Testis (tissue), 3 donors: ENCODE data around the gene GPR62. TPM values are rescaled to one million over a fixed set of nuclear protein-coding genes. Genes with fewer than 3 reads are reported as not detected.

ENCODE experiments used
- DNase-seq: peaks from one replicate; pipeline ENCODE4 v3.0.0-alpha.2; 2019
- H3K27ac ChIP-seq, 2 donors: fragments of 200-600 bp; sonication (generic); one replicate each; pipeline ENCODE4 v1.5.1; 2019
- H3K27me3 ChIP-seq: fragments of 200-600 bp; sonication (generic); one replicate; pipeline ENCODE4 v1.5.1; 2019
- H3K36me3 ChIP-seq: fragments of 200-600 bp; sonication (generic); one replicate; pipeline ENCODE4 v1.5.1; 2017; ENCODE audit warnings: low read depth; ENCODE audit errors: missing control alignments
- H3K4me1 ChIP-seq: fragments of 200-600 bp; sonication (generic); one replicate; pipeline ENCODE4 v1.5.1; 2019
- H3K4me3 ChIP-seq, 2 donors: fragments of 200-600 bp; sonication (generic); one replicate each; pipeline ENCODE4 v1.5.1; 2017 to 2019
- H3K9me3 ChIP-seq: fragments of 200-600 bp; sonication (generic); one replicate; pipeline ENCODE4 v1.5.1; 2017
- CTCF ChIP-seq, 3 experiments: fragments of 450-650 bp in 2 of 3; fragments of 200-600 bp in 1 of 3; sonication (generic) in 1 of 3; IDR thresholded peaks; one replicate each; pipeline ENCODE4 v1.5.1; 2016 to 2019; ENCODE audit warnings: antibody characterized with exemption in 3 of 3, mild to moderate bottlenecking in 2 of 3, moderate library complexity in 1 of 3
- POLR2A ChIP-seq: fragments of 450-650 bp; IDR thresholded peaks from one replicate; pipeline ENCODE4 v1.6.1; 2017; ENCODE audit warnings: antibody characterized with exemption, mild to moderate bottlenecking, moderate library complexity
- WGBS, 2 donors: methylation state at CpG; one replicate each; pipeline ENCODE4 v1.1.5; 2018; 5-methylcytosine and 5-hydroxymethylcytosine counted together
- intact Hi-C: fragments of 100-400 bp; cut with DNase I; formaldehyde crosslinking; loops from one replicate; pipeline ENCODE4 v1.15.1; 2023; ENCODE audit warnings: low total_unique reads
- polyA plus RNA-seq: library from polyadenylated mRNA; stranded (reverse); fragments of 350-450 nt; fragmentation: Illumina TruSeq; extraction: RNeasy Lipid Tissue Mini Kit (QIAGEN cat#74804); gene quantifications from one replicate; pipeline ENCODE4 v1.2.3, GENCODE V29; 2014; ENCODE audit warnings: low read depth, low replicate concordance; ENCODE audit not compliant: insufficient read depth
- total RNA-seq, 2 donors: library from RNA; depleted of rRNA; stranded (reverse); fragments of >200 nt; gene quantifications; one replicate each; pipeline ENCODE4 v1.2.3, GENCODE V29; 2016

Gene GPR62
- total and polyA plus RNA-seq, 3 donors from 2014 or later, result 0.18 to 0.50 (median 0.39) TPM

GRCh38 chr3:51945926-51946705, 9.1 kb upstream of the GPR62 start:
- no peak overlapping the region for H3K27ac ChIP-seq
- 89 to 95% methylated on average over 14 of the region's 14 CpGs for WGBS, 2 donors
- DNase-seq, result no peak
- H3K36me3 ChIP-seq, result no peaks in the 10 kb centered on the region
- H3K27me3 ChIP-seq, result no peaks in the 10 kb centered on the region
- H3K4me3 ChIP-seq, result no peak overlapping the region
- H3K4me1 ChIP-seq, result peaks cover 13% of the 10 kb centered on the region
- no peaks in the 10 kb centered on the region for H3K9me3 ChIP-seq
- TF ChIP-seq POLR2A (no peak), CTCF (IDR thresholded peaks at IDR 0.05) (no peak)
- intact Hi-C loops, result no loop called here

GRCh38 chr3:51946796-51947195, 8.4 kb upstream of the GPR62 start:
- DNase-seq, result no peak
- Histone ChIP-seq H3K9me3 (no peaks in the 10 kb centered on the region), H3K27ac (no peak overlapping the region), H3K36me3 (no peaks in the 10 kb centered on the region), H3K4me1 (peaks cover 11% of the 10 kb centered on the region), H3K4me3 (no peak overlapping the region), H3K27me3 (no peaks in the 10 kb centered on the region)
- intact Hi-C loops, result no loop called here
- TF ChIP-seq POLR2A (no peak), CTCF (IDR thresholded peaks at IDR 0.05) (no peak)
- 92% methylated on average over 4 of the region's 4 CpGs for WGBS, 2 donors

GRCh38 chr3:51947215-51947900, 7.8 kb upstream of the GPR62 start:
- Histone ChIP-seq H3K4me1 (peaks cover 9% of the 10 kb centered on the region), H3K9me3 (no peaks in the 10 kb centered on the region), H3K27ac (no peak overlapping the region), H3K27me3 (no peaks in the 10 kb centered on the region), H3K36me3 (no peaks in the 10 kb centered on the region), H3K4me3 (no peak overlapping the region)
- no peak for TF ChIP-seq POLR2A
- TF ChIP-seq CTCF (IDR thresholded peaks at IDR 0.05), result no peak
- WGBS, 2 donors, result 78 to 85% methylated on average over 12 to 13 of the region's 13 CpGs
- intact Hi-C loops, result no loop called here
- no peak for DNase-seq

GRCh38 chr3:51948016-51948580, 7.1 kb upstream of the GPR62 start:
- H3K9me3 ChIP-seq, result no peaks in the 10 kb centered on the region
- peaks cover 2% of the 10 kb centered on the region for H3K4me1 ChIP-seq
- intact Hi-C loops, result no loop called here
- 92 to 100% methylated on average over 7 to 9 of the region's 10 CpGs for WGBS, 2 donors
- TF ChIP-seq CTCF (IDR thresholded peaks at IDR 0.05) (no peak), POLR2A (no peak)
- DNase-seq, result no peak
- H3K27ac ChIP-seq, result no peak overlapping the region
- H3K36me3 ChIP-seq, result no peaks in the 10 kb centered on the region
- H3K27me3 ChIP-seq, result no peaks in the 10 kb centered on the region
- H3K4me3 ChIP-seq, result no peak overlapping the region
